Activated naive CD8-positive, alpha-beta T cell (primary cell): ENCODE results near the gene B4GALNT4.
A peak's percentile ranks its signal among the peaks of the same experiment; 100 is the strongest.
"Not testable (repeated sequence)": the region's sequence is repeated elsewhere in the genome, so short reads cannot be mapped to it uniquely, and the experiment has no call there.

Experiments used
- H3K27ac Mint-ChIP-seq: one replicate; pipeline ENCODE4 v1.8.0; 2021; ENCODE audit warnings: mixed read lengths
- H3K27me3 Mint-ChIP-seq: one replicate; pipeline ENCODE4 v1.8.0; 2021; ENCODE audit warnings: mixed read lengths
- H3K36me3 Mint-ChIP-seq: one replicate; pipeline ENCODE4 v1.8.0; 2021; ENCODE audit warnings: mixed read lengths
- H3K4me1 Mint-ChIP-seq: one replicate; pipeline ENCODE4 v1.8.0; 2021; ENCODE audit warnings: low read depth, mixed read lengths
- H3K4me3 Mint-ChIP-seq: one replicate; pipeline ENCODE4 v1.8.0; 2021; ENCODE audit warnings: mild to moderate bottlenecking, mixed read lengths
- H3K9me3 Mint-ChIP-seq: one replicate; pipeline ENCODE4 v1.8.0; 2021; ENCODE audit warnings: low read depth, mixed read lengths

B4GALNT4 gene

DNA sequence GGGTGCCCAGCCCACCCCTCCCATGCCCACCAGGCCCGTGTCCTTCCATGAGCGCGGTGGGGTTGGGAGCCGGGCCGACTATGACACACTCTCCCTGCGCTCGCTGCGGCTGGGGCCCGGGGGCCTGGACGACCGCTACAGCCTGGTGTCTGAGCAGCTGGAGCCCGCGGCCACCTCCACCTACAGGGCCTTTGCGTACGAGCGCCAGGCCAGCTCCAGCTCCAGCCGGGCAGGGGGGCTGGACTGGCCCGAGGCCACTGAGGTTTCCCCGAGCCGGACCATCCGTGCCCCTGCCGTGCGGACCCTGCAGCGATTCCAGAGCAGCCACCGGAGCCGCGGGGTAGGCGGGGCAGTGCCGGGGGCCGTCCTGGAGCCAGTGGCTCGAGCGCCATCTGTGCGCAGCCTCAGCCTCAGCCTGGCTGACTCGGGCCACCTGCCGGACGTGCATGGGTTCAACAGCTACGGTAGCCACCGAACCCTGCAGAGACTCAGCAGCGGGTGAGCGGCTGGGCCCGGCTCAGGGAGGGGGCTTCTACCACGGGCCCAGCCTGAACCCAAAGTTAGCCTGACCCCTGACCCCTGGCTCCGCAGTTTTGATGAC, 27.7 kb downstream of the B4GALNT4 start:
- Mint-ChIP-seq H3K4me3 (no peak overlapping the region), H3K27me3 (no peaks in the 10 kb centered on the region), H3K27ac (no peak overlapping the region), H3K36me3 (no peaks in the 10 kb centered on the region), H3K4me1 (no peaks in the 10 kb centered on the region), H3K9me3 (no peaks in the 10 kb centered on the region)

- H3K9me3 Mint-ChIP-seq = no peaks in the 10 kb centered on the region
- H3K4me3 Mint-ChIP-seq = no peak overlapping the region
- H3K27me3 Mint-ChIP-seq = no peaks in the 10 kb centered on the region
- no peaks in the 10 kb centered on the region for H3K36me3 Mint-ChIP-seq
- H3K27ac Mint-ChIP-seq = peak overlapping the region; percentile 58
- H3K4me1 Mint-ChIP-seq = no peaks in the 10 kb centered on the region
Measured at GRCh38 chr11:398826-399225, 29.5 kb downstream of the B4GALNT4 start.

GRCh38 chr11:399731-400211, 30.5 kb downstream of the B4GALNT4 start:
- Mint-ChIP-seq H3K4me3 (no peak overlapping the region), H3K4me1 (no peaks in the 10 kb centered on the region), H3K27ac (no peak overlapping the region), H3K36me3 (no peaks in the 10 kb centered on the region), H3K27me3 (no peaks in the 10 kb centered on the region), H3K9me3 (no peaks in the 10 kb centered on the region)

DNA sequence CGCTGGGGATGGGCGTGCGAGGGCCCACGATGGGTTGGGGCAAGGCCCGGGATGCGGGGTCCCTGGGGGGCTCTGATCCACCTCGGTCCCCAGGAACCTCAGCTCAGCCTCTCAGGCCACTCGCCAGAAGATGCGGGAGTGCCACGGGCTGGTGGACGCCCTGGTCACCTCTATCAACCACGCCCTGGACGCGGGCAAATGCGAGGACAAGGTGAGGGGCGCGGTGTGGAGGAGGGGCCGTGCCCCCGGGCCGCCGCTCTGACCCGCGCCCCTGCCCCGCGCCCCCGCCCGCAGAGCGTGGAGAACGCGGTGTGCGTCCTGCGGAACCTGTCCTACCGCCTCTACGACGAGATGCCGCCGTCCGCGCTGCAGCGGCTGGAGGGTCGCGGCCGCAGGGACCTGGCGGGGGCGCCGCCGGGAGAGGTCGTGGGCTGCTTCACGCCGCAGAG, 31.0 kb downstream of the B4GALNT4 start:
- H3K4me3 Mint-ChIP-seq = no peak overlapping the region
- no peaks in the 10 kb centered on the region for H3K9me3 Mint-ChIP-seq
- H3K27ac Mint-ChIP-seq = no peak overlapping the region

GRCh38 chr11:401196-401595, 31.9 kb downstream of the B4GALNT4 start:
- H3K27ac Mint-ChIP-seq, H3K4me3 Mint-ChIP-seq, H3K4me1 Mint-ChIP-seq, H3K27me3 Mint-ChIP-seq, H3K9me3 Mint-ChIP-seq, H3K36me3 Mint-ChIP-seq: not testable (repeated sequence)

More for the DNA sequence above, 31.0 kb downstream of the B4GALNT4 start:
- H3K4me1 Mint-ChIP-seq = no peaks in the 10 kb centered on the region
- H3K36me3 Mint-ChIP-seq = no peaks in the 10 kb centered on the region
- H3K27me3 Mint-ChIP-seq = no peaks in the 10 kb centered on the region

DNA sequence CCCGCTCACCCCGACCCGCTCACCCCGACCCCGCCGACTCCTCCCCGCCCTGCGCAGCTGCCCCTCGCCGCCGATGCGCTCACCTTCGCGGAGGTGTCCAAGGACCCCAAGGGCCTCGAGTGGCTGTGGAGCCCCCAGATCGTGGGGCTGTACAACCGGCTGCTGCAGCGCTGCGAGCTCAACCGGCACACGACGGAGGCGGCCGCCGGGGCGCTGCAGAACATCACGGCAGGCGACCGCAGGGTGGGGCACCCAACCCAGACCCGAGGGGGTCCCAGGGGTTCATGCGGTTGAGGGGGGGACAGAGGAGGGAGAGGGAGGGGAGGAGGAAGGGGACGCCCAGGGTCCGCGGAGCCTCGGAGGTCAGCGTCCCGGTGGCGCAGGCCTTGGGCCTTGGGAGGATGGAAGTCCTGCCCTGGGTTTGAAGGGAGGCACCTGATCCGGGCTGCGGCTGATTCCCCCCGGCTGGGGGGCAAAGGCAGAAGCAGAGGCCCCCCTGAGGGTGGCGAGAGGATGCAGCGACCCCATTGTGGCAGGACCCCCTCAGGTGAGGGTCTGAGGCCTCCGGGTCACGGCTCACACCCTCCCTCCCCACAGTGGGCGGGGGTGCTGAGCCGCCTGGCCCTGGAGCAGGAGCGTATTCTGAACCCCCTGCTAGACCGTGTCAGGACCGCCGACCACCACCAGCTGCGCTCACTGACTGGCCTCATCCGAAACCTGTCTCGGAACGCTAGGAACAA, 33.9 kb downstream of the B4GALNT4 start:
- H3K4me3 Mint-ChIP-seq = no peak overlapping the region
- H3K27ac Mint-ChIP-seq = no peak overlapping the region

GRCh38 chr11:403761-404431, 34.6 kb downstream of the B4GALNT4 start:
- Mint-ChIP-seq H3K27me3 (no peaks in the 10 kb centered on the region), H3K4me1 (peaks cover 3% of the 10 kb centered on the region), H3K36me3 (no peaks in the 10 kb centered on the region), H3K4me3 (no peak overlapping the region), H3K27ac (no peak overlapping the region), H3K9me3 (no peaks in the 10 kb centered on the region)

More for the DNA sequence above, 33.9 kb downstream of the B4GALNT4 start:
- Mint-ChIP-seq H3K4me1 (peaks cover 2% of the 10 kb centered on the region), H3K9me3 (no peaks in the 10 kb centered on the region), H3K36me3 (no peaks in the 10 kb centered on the region), H3K27me3 (no peaks in the 10 kb centered on the region)

DNA sequence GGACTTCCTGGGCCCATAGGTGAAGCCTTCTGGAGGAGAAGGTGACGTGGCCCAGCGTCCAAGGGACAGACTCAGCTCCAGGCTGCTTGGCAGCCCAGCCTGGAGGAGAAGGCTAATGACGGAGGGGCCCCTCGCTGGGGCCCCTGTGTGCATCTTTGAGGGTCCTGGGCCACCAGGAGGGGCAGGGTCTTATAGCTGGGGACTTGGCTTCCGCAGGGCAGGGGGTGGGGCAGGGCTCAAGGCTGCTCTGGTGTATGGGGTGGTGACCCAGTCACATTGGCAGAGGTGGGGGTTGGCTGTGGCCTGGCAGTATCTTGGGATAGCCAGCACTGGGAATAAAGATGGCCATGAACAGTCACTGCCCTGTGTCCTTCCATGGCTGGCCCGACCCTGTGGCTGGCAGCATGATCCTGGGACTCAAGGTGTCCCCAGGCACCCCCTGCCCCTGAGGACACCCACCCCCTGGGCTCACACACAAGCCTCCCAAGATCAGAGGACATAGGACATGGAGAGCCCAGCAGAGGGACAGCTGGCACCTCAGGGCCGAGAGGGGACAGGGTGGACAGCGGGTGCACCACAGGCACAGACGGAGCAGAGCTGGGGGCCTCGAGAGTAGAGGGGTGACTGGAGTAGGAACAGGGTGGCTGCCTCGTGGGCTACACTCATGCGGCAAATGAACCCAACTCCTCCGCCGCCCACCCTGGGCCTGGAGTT, 35.4 kb downstream of the B4GALNT4 start:
- Mint-ChIP-seq H3K4me1 (peaks cover 3% of the 10 kb centered on the region), H3K36me3 (no peaks in the 10 kb centered on the region), H3K27ac (no peak overlapping the region), H3K4me3 (no peak overlapping the region), H3K9me3 (no peaks in the 10 kb centered on the region), H3K27me3 (no peaks in the 10 kb centered on the region)

- Mint-ChIP-seq H3K36me3 (no peaks in the 10 kb centered on the region), H3K4me1 (peaks cover 3% of the 10 kb centered on the region), H3K27ac (no peak overlapping the region), H3K27me3 (no peaks in the 10 kb centered on the region), H3K4me3 (no peak overlapping the region), H3K9me3 (no peaks in the 10 kb centered on the region)
Measured at GRCh38 chr11:405323-405953, 36.1 kb downstream of the B4GALNT4 start.

- peaks cover 3% of the 10 kb centered on the region for H3K4me1 Mint-ChIP-seq
- no peaks in the 10 kb centered on the region for H3K9me3 Mint-ChIP-seq
- H3K4me3 Mint-ChIP-seq = no peak overlapping the region
- H3K27me3 Mint-ChIP-seq = no peaks in the 10 kb centered on the region
- H3K36me3 Mint-ChIP-seq = no peaks in the 10 kb centered on the region
- H3K27ac Mint-ChIP-seq = no peak overlapping the region
Measured at GRCh38 chr11:405954-406795, 36.9 kb downstream of the B4GALNT4 start.

GRCh38 chr11:406796-407650, 37.7 kb downstream of the B4GALNT4 start:
- no peak overlapping the region for H3K27ac Mint-ChIP-seq
- H3K27me3 Mint-ChIP-seq = no peaks in the 10 kb centered on the region
- no peaks in the 10 kb centered on the region for H3K36me3 Mint-ChIP-seq
- no peak overlapping the region for H3K4me3 Mint-ChIP-seq
- H3K9me3 Mint-ChIP-seq = no peaks in the 10 kb centered on the region
- H3K4me1 Mint-ChIP-seq = peaks cover 3% of the 10 kb centered on the region

DNA sequence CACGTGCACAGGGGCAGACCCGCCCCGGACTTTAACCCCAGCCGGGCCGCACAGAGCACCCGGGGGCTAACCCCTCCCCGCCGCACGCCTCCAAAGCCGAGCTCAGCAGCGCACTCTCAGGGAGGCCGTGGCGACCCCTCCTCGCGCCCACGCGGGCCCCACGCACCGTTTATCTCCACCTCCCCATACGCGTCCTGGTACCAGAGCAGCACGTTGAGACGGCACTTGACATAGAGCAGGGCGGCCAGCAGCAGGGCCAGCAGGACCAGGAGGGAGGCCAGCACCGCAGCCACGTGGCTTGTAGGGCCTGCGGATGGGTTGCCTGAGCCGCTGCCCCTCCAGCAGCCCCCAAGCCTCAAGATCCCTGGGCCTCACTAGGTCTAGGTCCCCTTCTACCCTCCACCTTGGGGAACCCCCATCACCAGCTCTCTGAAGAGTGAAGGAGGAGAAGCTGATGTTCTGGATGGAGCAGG, 38.4 kb downstream of the B4GALNT4 start:
- Mint-ChIP-seq H3K27ac (no peak overlapping the region), H3K4me1 (peaks cover 4% of the 10 kb centered on the region), H3K4me3 (no peak overlapping the region), H3K9me3 (no peaks in the 10 kb centered on the region), H3K27me3 (no peaks in the 10 kb centered on the region), H3K36me3 (no peaks in the 10 kb centered on the region)
